Tibial artery (tissue), 4 donors: ENCODE measurements around the gene SNX2.

Source experiments
- DNase-seq, 2 donors: peaks; one replicate each; pipeline ENCODE4 v3.0.0-alpha.2; 2019
- H3K27ac ChIP-seq, 2 donors: fragments of 200-600 bp; sonication (generic) in 1 of 2; 1 replicate in 1 of 2; 2 replicates in 1 of 2; pipeline ENCODE4 v1.5.1; 2018 to 2019; ENCODE audit warnings: mild to moderate bottlenecking in 1 of 2
- H3K27me3 ChIP-seq, 2 donors: fragments of 200-600 bp; sonication (generic) in 1 of 2; one replicate each; pipeline versions ENCODE4 v1.5.1 to v1.6.0; 2016 to 2019
- H3K36me3 ChIP-seq, 3 donors: fragments of 200-600 bp; sonication (generic) in 2 of 3; one replicate each; pipeline ENCODE4 v1.5.1; 2016 to 2019; ENCODE audit warnings: mild to moderate bottlenecking in 2 of 3
- H3K4me1 ChIP-seq, 4 donors: fragments of 200-600 bp; sonication (generic) in 2 of 4; 1 replicate in 3 of 4; 2 replicates in 1 of 4; pipeline ENCODE4 v1.5.1; 2016 to 2019
- H3K4me3 ChIP-seq, 2 donors: fragments of 200-600 bp; sonication (generic) in 1 of 2; 1 replicate in 1 of 2; 2 replicates in 1 of 2; pipeline ENCODE4 v1.5.1; 2018 to 2019; ENCODE audit warnings: mild to moderate bottlenecking in 2 of 2
- H3K9me3 ChIP-seq, 3 donors: fragments of 200-600 bp; sonication (generic) in 1 of 3; one replicate each; pipeline ENCODE4 v1.5.1; 2016 to 2019
- CTCF ChIP-seq, 2 experiments: fragments of 200-600 bp in 1 of 2; fragments of 450-650 bp in 1 of 2; IDR thresholded peaks; one replicate each; pipeline ENCODE4 v1.5.1; 2017 to 2019; ENCODE audit warnings: antibody characterized with exemption in 2 of 2, mild to moderate bottlenecking in 1 of 2, moderate library complexity in 1 of 2
- intact Hi-C: fragments of 100-400 bp; cut with DNase I; formaldehyde crosslinking; loops from one replicate; pipeline ENCODE4 v1.15.0; 2023; ENCODE audit warnings: low total_unique reads

The SNX2 gene

GRCh38 chr5:122753500-122753899 lies 21.4 kb upstream of the SNX2 start:
- Histone ChIP-seq H3K4me3 (no peak overlapping the region), H3K9me3 (no peaks in the 10 kb centered on the region), H3K4me1 (peaks cover 0 to 19% (median 0%) of the 10 kb centered on the region in 4 donors), H3K27me3 (no peaks in the 10 kb centered on the region), H3K36me3 (no peaks in the 10 kb centered on the region), H3K27ac (no peak overlapping the region)
- no peak for TF ChIP-seq CTCF (IDR thresholded peaks at IDR 0.05)
- DNase-seq = no peak
- intact Hi-C loops = no loop called here

DNA sequence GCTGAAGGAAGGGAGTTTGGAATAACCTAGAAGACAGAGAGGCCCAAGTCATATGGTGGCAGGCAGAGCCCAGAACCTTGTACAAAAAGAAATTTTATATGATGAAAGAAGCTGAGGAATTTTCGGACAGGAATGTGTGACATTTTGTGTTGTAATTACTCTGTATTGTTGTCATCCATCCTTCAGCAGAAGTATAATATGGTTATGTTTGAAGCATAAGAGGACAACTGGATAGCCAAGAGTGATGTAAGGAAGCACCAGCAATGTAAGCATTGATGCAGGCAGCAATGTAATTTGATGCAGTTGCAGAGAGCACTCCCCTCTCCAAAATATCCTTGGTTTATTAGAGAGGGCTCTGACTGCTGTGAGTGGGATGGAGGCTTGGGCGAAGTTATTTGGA lies 19.1 kb upstream of the SNX2 start:
- no peaks in the 10 kb centered on the region for H3K27me3 ChIP-seq
- no peaks in the 10 kb centered on the region for H3K36me3 ChIP-seq
- peaks cover 0 to 8% (median 0%) of the 10 kb centered on the region in 4 donors for H3K4me1 ChIP-seq
- H3K4me3 ChIP-seq = no peak overlapping the region
- no peak for DNase-seq
- intact Hi-C loops = no loop called here
- no peak for TF ChIP-seq CTCF (IDR thresholded peaks at IDR 0.05)
- H3K27ac ChIP-seq = no peak overlapping the region
- H3K9me3 ChIP-seq = no peaks in the 10 kb centered on the region

DNA sequence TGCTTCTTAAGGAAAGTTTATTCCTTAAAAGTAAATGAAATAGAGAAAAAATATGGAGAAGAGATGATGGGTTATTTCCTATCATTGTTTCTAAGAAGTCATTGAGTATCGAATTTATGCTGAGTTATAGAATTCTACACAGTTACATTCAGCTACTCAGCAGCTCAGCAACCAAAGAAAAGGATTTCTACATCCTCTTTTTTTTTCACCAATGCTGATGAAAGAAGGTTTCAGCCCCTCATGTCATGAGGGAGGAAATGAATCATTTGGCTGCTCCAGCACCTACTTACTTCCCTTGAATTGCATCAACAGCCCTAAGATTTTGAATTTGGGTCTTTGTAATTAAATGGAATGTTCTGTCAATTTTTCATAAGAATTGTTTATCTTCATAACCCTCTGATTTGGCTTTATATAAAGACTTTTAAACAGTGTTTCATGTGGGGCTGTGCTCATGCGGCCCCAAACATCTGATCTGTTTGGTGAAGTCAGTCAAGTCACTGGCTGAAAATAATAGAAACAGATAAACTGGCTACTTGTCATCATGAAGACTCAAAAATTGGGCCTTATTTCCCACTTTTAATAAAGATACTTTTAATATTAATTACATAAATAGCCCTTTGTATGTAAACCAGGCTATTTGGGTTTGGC lies 18.5 kb upstream of the SNX2 start:
- intact Hi-C loops = no loop called here
- no peak for TF ChIP-seq CTCF (IDR thresholded peaks at IDR 0.05)
- Histone ChIP-seq H3K9me3 (no peaks in the 10 kb centered on the region), H3K4me3 (no peak overlapping the region), H3K27me3 (no peaks in the 10 kb centered on the region), H3K4me1 (peaks cover 0 to 2% (median 0%) of the 10 kb centered on the region in 4 donors), H3K27ac (no peak overlapping the region), H3K36me3 (no peaks in the 10 kb centered on the region)
- no peak for DNase-seq

DNA sequence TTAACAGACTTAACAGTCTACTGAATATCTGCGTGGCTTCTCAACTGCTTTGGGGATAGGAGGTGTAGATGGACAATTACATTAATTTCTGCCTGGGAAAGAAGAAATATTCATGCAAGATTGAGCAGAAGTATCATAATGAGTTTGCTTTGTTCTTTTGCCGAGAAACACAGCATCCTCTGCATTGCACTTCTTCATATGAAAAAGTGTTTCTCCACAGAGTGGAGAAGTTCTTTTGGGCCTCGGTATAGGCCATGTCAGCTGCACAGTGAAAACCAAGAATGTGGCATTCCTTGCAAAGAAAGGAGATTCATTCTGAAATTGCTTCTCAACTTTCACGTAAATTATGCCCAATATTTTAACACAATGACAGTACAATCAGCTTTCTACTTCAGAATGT lies 17.6 kb upstream of the SNX2 start:
- Histone ChIP-seq H3K9me3 (no peaks in the 10 kb centered on the region), H3K4me3 (no peak overlapping the region), H3K27ac (no peak overlapping the region), H3K27me3 (no peaks in the 10 kb centered on the region), H3K36me3 (no peaks in the 10 kb centered on the region), H3K4me1 (no peaks in the 10 kb centered on the region)
- no peak for TF ChIP-seq CTCF (IDR thresholded peaks at IDR 0.05)
- no peak for DNase-seq
- intact Hi-C loops = no loop called here

GRCh38 chr5:122759241-122760070 lies 15.4 kb upstream of the SNX2 start:
- H3K36me3 ChIP-seq = no peaks in the 10 kb centered on the region
- H3K4me1 ChIP-seq = no peaks in the 10 kb centered on the region
- no peak for TF ChIP-seq CTCF (IDR thresholded peaks at IDR 0.05)
- no peak for DNase-seq
- no peak overlapping the region for H3K27ac ChIP-seq
- no peak overlapping the region for H3K4me3 ChIP-seq
- no peaks in the 10 kb centered on the region for H3K9me3 ChIP-seq
- intact Hi-C loops = no loop called here
- H3K27me3 ChIP-seq = no peaks in the 10 kb centered on the region
